H54 (cell line): ENCODE results near the gene ATIC.

ENCODE experiments used
- DNase-seq: peaks from one replicate; pipeline ENCODE4 v3.0.0; 2011; ENCODE audit warnings: low spot score, mixed read lengths; ENCODE audit not compliant: insufficient read length
- FAIRE-seq: peaks from 3 replicates; lab custom pipeline; 2011; peaks lifted over from hg19 to GRCh38; lab: Jason Lieb, UNC
- POLR2A ChIP-seq: IDR thresholded peaks from 2 replicates; pipeline ENCODE4 v1.6.1; 2011; ENCODE audit warnings: low read depth, mild to moderate bottlenecking, low read length

The ATIC gene

DNA sequence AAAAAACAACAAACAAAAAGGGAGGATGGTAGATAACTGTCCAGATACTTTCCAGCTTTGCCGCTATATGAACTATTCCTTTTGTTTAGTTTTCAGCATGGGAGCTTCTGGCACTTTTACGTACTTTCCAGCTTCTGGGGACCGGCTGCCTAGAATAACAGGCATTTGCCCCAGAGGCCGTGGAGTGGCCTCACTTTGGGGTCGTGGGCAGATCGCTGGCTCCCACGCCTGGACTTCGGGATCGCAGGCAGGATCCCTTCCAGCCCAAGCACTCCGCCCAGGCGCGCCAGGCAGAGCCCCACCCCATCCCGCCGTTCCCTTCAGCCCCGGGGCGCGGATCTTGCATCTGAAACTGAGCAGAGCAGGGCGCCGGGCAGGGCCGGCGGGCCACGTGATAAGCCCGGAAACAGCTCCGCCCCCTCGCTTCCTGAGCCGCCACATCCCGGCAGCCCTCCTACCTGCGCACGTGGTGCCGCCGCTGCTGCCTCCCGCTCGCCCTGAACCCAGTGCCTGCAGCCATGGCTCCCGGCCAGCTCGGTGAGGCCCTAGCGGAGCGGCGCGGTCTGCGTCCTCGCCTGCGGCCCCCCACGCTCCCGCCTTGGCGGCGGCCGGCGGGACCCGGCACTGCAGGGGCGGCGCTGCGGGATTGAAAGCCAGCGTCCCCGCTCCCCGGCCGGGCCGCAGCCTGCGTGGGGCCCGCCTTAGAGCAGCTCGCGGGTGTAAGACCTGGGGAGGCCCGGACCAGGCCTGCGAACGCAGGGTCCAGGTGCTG is at the start of gene ATIC:
Gene ATIC, plus strand, starts transcription at position 435 of the 772 bp plus-strand sequence. Its CDS starts 84 bp downstream, at position 519.
- peak; percentile 64 for FAIRE-seq
- DNase-seq, result peak; percentile 92
- TF ChIP-seq POLR2A, result peak; percentile 65

DNA sequence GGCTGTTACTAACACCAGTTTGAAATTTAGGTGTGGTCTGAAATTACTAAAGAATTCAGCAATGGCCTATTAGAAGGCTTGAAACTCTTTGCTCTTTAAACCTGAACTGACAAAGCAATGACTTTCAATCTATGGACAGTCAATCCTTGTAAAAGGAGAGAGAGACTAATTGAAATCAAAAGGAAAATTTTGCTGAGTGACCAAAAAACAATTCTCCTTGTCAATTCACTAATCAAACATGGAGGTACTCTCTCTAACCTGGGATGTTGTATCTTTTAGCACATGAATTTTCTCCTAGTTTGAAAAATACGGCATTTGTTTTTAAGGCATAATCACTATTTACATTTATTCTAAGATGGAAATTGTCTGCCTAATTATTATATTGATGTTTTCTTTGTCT is 49.6 kb upstream of the ATIC start:
- TF ChIP-seq POLR2A, result no peak
- DNase-seq, result no peak
- FAIRE-seq, result no peak

DNA sequence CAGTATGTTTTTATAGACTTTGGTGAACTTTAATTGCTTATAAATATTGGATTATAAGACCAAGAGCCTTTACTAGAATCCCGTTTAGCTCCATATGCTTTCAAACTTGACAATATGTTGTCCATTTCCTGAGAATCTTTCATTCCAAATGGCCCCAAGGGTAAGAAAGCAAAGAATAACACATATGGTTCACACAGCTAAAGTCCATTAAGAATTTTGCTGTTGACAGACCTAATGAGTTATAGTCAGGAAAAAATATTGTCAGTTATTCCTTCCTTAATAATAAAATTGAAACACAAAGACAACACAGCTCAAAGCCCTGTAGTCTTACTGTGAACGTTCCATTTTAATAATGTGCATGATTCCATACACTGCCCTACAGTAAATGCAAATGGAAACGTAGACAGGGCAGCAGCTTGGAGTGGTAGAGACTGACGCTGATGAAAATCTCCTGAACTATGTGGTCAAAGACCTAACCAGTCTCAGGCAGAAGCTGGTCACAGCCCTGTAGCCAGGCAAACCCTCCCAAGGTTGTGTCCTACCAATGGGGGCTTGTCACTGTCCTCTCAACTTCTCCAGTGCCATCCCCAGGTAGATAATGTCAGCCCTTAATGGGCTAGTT is 49.0 kb upstream of the ATIC start:
- FAIRE-seq, result no peak

DNA sequence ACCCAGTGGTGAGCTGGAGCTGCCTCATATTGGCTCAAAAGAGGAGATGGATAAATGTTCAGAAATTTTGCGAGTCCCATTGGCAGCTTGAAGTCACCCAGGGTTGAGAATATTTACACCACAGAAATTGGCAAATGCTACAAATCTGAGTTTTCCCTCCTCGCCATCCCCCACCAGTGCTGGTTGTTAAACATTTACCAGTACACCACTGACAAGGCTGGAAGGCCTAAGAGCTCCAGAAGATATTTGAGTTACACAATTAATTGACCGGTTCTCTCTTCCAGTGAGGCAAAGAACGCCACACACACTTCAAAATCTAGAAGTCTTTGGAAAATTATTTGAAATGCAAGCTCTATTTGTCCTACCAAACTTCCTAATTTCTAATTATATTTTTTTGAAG is 47.5 kb upstream of the ATIC start:
- no peak for DNase-seq

More for the DNA sequence above, 49.0 kb upstream of the ATIC start:
- TF ChIP-seq POLR2A, result no peak
- DNase-seq, result no peak

DNA sequence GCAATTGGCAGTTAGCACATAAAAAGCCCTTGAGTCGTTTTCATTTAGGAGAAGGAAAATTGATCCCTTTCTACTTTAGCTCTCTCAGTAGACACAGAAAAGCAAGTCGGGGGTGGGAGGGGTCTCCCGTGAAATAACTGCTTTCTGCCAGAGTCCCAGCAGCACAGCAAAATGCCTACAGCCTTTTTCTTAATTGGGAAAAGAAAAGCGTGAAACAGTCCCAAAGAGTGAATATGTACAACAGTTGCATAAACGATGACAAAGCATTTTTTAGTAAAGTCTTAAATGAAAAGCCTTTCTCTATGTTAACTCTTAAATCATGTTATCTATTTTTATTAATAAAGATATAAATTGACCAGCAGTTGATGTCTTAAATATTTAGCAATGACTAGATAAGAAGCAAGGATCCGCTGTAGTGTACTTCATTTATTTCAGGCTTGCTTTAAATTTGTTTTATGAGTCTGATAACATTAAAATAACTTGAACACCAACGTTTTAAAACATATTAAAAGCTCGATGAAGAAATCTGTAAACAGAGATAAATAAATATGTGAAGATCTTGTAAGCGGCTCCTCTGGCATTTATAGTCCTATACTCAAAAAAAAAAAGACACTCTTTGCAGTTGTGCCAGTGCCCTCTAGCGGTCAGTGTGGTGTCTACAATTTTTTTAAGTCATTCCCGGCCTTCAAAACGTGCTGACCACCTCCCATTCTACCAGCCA is 42.3 kb upstream of the ATIC start:
- DNase-seq (peak; percentile 30), FAIRE-seq (peak; percentile 27)
- no peak for TF ChIP-seq POLR2A

More for the DNA sequence above, 47.5 kb upstream of the ATIC start:
- TF ChIP-seq POLR2A, result no peak
- no peak for FAIRE-seq

DNA sequence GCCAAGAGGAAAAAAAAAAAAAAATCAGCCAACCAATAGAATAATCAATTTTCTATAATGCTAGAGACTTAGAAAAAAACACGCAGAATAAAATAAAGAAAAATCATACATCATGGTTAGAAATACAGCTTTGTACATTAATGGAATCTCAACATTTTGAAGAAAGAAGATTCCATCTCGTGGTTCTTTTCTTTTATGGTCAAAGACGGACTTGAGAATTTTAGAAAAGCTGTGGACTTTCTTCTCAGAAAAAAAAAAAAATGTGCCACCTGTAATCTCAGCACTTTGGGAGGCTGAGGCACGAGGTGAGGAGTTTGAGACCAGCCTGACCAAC is 41.8 kb upstream of the ATIC start:
- no peak for TF ChIP-seq POLR2A
- DNase-seq, result no peak
- no peak for FAIRE-seq

DNA sequence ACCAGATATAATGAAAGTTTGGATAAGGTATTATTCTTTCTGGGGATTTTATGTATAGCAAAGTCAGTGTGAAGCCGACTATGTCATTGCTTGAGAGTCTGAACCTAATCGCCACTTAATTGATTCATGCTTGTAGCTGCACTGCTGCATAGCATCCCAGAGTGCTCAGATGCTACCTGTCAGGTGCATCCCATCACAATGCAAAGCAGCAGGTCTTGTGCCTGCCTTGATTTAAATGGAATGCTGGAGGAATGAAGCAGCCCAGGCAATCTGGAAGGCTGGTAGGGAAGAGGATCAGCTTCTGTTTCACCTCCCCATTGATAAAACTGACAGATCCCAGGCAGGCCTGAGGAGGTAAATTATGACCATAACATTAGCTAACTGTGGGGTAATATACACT is 40.4 kb upstream of the ATIC start:
- DNase-seq (no peak), FAIRE-seq (no peak)
- no peak for TF ChIP-seq POLR2A

DNA sequence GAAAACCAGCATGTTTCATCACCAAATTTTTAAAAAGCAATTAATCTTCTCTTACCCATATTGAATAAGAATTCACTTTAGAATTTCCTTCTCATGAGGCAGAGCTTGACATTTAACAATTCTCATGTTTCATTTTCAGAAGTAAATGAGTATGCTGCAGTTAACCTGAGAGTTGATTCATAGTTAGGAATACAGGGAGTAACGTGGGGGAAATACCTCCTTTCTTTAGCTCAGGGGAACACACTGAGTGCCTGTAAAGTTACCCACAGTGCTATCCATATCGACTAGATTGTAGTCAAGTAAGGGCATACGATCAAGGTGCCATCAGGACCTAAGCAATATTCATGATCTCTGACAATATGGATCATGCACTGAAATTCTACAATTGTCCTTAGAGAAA is 38.9 kb upstream of the ATIC start:
- no peak for DNase-seq
- no peak for TF ChIP-seq POLR2A
- no peak for FAIRE-seq

DNA sequence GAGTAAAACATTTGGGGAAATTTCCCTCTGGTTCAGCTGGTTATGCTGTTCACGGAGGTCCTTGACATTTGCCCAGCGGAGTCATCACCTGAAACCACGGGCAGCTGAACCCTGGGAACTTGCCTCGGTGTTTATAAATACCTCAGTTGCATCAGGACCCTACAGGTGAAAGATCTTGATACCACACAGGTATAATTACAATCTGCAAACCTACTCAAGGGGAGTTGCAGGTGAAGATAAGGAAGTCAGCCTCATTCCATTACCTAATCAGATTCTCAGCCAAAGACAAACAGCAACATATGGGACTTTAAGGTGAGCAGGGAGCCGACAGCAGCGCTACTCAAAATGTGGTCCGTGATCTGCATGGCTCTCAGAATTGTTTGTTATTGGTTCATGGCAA is 37.0 kb upstream of the ATIC start:
- TF ChIP-seq POLR2A, result no peak
- no peak for FAIRE-seq
- DNase-seq, result no peak

DNA sequence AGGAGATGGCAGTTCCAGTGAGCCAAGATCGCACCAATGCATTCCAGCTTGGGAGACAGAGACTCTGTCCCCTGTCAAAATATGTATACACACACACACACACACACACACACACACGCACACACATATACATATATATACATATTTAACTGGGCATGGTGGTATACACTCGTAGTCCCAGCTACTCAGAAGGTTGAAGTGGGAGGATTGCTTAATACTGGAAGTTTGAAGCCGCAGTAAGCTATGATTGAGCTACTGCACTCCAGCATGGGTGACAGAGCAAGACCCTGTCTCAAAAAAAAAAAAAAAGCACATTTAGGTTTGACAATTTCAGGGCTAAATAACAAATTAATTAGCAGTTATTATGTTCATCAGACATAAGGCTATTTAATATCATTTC is 36.0 kb upstream of the ATIC start:
- DNase-seq, result no peak
- no peak for FAIRE-seq
- TF ChIP-seq POLR2A, result no peak

DNA sequence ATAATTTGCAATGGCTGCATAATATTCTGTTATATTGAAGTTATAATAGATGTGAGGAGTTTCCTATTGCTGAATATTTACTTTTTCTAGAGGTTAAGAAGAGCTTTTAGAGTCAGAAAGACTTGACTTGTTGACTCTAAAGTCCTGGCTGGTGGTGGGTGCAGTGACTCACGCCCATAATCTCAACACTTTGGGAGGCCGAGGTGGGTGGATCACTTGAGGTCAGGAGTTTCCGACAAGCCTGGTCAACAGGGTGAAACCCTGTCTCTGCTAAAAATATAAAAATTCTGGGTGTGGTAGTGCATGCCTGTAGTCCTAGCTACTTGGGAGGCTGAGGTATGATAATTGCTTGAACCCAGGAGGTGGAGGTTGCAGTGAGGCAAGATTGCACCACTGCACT is 33.9 kb upstream of the ATIC start:
- DNase-seq (no peak), FAIRE-seq (no peak)
- TF ChIP-seq POLR2A, result no peak

DNA sequence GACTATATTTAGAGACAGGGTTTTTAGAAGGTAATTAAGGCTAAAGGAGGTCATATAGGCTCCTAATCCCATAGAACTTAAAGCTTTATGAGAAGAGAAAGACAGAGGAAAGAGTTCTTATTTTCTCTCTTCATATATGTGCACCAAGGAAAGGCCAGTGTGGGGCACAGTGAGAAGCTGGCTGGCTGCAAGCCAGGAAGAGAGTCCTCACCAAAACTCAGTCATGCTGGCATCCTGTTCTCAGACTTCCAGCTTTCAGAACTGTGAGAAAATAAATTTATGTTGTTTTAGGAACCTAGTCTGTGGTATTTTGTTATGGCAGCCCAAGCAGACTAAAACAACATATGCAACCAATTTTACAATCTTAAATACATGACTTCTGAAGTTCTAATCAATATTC is 31.5 kb upstream of the ATIC start:
- no peak for TF ChIP-seq POLR2A
- no peak for FAIRE-seq

DNA sequence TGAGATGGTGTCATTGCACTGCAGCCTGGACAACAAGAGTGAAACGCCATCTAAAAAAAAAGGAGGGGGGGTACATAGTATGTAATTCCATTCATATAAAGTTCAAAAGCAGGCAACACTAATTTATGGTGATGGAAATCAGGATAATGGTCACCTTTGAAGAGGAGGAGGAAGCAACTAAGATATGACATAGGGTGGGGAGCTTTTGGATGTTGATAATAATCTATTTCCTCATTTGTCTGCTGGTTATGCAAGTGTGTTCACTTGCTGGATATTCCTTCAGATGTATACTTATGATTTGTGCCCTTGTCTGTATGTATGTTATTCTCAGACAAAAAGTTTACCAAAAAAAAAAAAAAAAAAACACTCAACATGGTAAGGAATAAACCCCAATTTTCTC is 28.6 kb upstream of the ATIC start:
- no peak for DNase-seq
- no peak for TF ChIP-seq POLR2A
- no peak for FAIRE-seq

More for the DNA sequence above, 31.5 kb upstream of the ATIC start:
- no peak for DNase-seq

DNA sequence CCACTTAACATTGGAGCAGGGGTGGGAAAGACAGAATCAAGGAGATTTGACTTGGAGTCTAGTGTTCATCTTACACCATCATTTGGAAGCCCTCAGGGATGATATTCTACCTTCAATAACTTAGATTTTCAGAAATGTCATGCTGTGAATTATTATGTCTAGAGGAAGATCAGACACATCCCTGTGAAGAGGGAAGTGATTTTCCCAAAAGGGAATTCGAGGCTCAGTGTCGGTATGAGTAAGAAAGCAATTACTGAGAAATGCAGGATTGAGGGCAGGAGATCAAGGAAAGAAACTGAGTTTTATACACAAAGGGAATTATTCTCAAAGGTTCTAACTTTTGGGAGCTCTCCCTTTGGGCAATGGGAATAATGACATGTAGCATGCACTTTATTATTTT is 25.6 kb upstream of the ATIC start:
- DNase-seq, result no peak
- FAIRE-seq, result no peak
- no peak for TF ChIP-seq POLR2A
